Common myeloid progenitor, CD34-positive (primary cell): Measurements from ENCODE around the gene LIG1.
A peak's percentile ranks its signal among the peaks of the same experiment; 100 is the strongest.

Experiments used
- CTCF ChIA-PET: fragments of 350-600 bp; sonication (Branson Sonifier 250); formaldehyde crosslinking; loops from one replicate; lab custom pipeline; 2021; ENCODE audit warnings: antibody characterized with exemption; lab: Charles Lee
- POLR2A ChIA-PET: fragments of 350-600 bp; sonication (Branson Sonifier 250); formaldehyde crosslinking; loops from one replicate; lab custom pipeline; 2021; ENCODE audit warnings: antibody characterized with exemption; lab: Charles Lee
- DNase-seq, 3 donors: peaks; one replicate each; pipeline versions ENCODE4 v3.0.0 to v3.0.0-alpha.2; 2013
- H3K27ac ChIP-seq, 2 experiments: 1 replicate in 1 of 2; 2 replicates in 1 of 2; pipeline ENCODE4 v1.7.0; 2013; ENCODE audit warnings: inconsistent platforms in 2 of 2, low read length in 2 of 2, mild to moderate bottlenecking in 2 of 2, low read depth in 1 of 2, moderate library complexity in 1 of 2; ENCODE audit not compliant: severe bottlenecking in 2 of 2, insufficient read depth in 1 of 2, poor library complexity in 1 of 2
- H3K27me3 ChIP-seq, 5 experiments: replicated peaks in 2 of 5; 1 replicate in 3 of 5; 2 replicates in 2 of 5; pipeline versions ENCODE4 v1.6.1 to v1.7.0; 2013; ENCODE audit warnings: low read length in 4 of 5, mild to moderate bottlenecking in 2 of 5, moderate library complexity in 2 of 5, inconsistent platforms in 1 of 5; ENCODE audit not compliant: insufficient read depth in 5 of 5, control insufficient read depth in 4 of 5
- H3K36me3 ChIP-seq, 4 experiments: 1 replicate in 2 of 4; 2 replicates in 2 of 4; pipeline versions ENCODE4 v1.6.1 to v1.7.0; 2013; ENCODE audit warnings: low read length in 3 of 4, control low read depth in 1 of 4, mild to moderate bottlenecking in 1 of 4; ENCODE audit not compliant: control insufficient read depth in 4 of 4, insufficient read depth in 4 of 4
- H3K4me1 ChIP-seq, 4 experiments: 1 replicate in 3 of 4; 2 replicates in 1 of 4; pipeline versions ENCODE4 v1.6.1 to v1.7.1; 2013; ENCODE audit warnings: low read length in 3 of 4, mild to moderate bottlenecking in 3 of 4, control low read depth in 1 of 4, inconsistent platforms in 1 of 4, moderate library complexity in 1 of 4; ENCODE audit not compliant: control insufficient read depth in 4 of 4, insufficient read depth in 4 of 4; ENCODE audit errors: control extremely low read depth in 1 of 4
- H3K4me3 ChIP-seq, 7 experiments: 1 replicate in 4 of 7; 2 replicates in 3 of 7; pipeline versions ENCODE4 v1.5.1 to v1.7.0; 2013; ENCODE audit warnings: mild to moderate bottlenecking in 7 of 7, low read length in 6 of 7, moderate library complexity in 6 of 7, inconsistent platforms in 2 of 7, low read depth in 2 of 7, control low read depth in 1 of 7; ENCODE audit not compliant: insufficient read depth in 4 of 7, control insufficient read depth in 1 of 7; ENCODE audit errors: extremely low read depth in 1 of 7
- H3K9me3 ChIP-seq, 5 experiments: 1 replicate in 4 of 5; 2 replicates in 1 of 5; pipeline versions ENCODE4 v1.6.1 to v1.7.1; 2013; ENCODE audit warnings: low read length in 4 of 5, mild to moderate bottlenecking in 2 of 5, inconsistent platforms in 1 of 5, low read depth in 1 of 5, moderate library complexity in 1 of 5; ENCODE audit not compliant: control insufficient read depth in 4 of 5, insufficient read depth in 2 of 5; ENCODE audit errors: control extremely low read depth in 1 of 5
- WGBS: methylation state at CpG from one replicate; pipeline ENCODE4 v1.1.5; 2013; ENCODE audit not compliant: insufficient coverage; 5-methylcytosine and 5-hydroxymethylcytosine counted together

LIG1 gene

GRCh38 chr19:48120505-48120904 lies 49.6 kb downstream of the LIG1 start:
- Histone ChIP-seq H3K27ac (no peak overlapping the region), H3K36me3 (peaks cover 7 to 72% (median 32%) of the 10 kb centered on the region in 4 experiments), H3K4me3 (no peak overlapping the region), H3K4me1 (peaks cover 0 to 23% (median 19%) of the 10 kb centered on the region in 4 experiments), H3K27me3 (no peaks in the 10 kb centered on the region), H3K9me3 (peaks cover 0 to 4% (median 0%) of the 10 kb centered on the region in 5 experiments)
- no CpG with 5 or more reads among the region's 2 CpGs for WGBS
- POLR2A ChIA-PET = no interaction called here
- no peak for DNase-seq
- CTCF ChIA-PET = interaction anchor here (1.0 to 7.5 kb wide), 3 partner anchors 8 to 32 kb away, joined by 3 to 53 read pairs (median 4); partner anchors contain the start of gene PLA2G4C

DNA sequence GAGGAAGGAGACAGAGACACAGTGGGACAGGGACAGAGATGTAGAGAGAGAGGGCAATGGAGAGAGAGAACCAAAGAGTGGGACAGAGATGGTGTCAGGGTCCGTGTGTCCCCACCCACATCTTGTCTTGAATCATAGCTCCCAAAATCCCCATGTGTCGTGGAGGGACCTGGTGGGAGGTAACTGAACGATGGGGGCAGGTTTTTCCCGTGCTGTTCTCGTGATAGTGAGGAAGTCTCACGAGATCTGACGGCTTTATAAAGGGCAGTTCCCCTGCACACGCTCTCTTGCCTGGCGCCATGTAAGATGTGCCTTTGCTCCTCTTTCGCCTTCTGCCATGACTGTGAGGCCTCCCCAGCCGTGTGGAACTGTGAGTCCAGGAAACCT lies 52.0 kb downstream of the LIG1 start:
- peaks cover 0 to 23% (median 19%) of the 10 kb centered on the region in 4 experiments for H3K4me1 ChIP-seq
- H3K9me3 ChIP-seq = peaks cover 0 to 4% (median 0%) of the 10 kb centered on the region in 5 experiments
- no peaks in the 10 kb centered on the region for H3K27me3 ChIP-seq
- peaks cover 5 to 69% (median 28%) of the 10 kb centered on the region in 4 experiments for H3K36me3 ChIP-seq
- WGBS = 93% methylated on average over 9 of the region's 11 CpGs
- no peak for DNase-seq
- ChIA-PET POLR2A (no interaction called here), CTCF (interaction anchor here (1.1 to 7.5 kb wide), 2 partner anchors 10 to 154 kb away, joined by 3 to 53 read pairs; partner anchors contain the start of gene PLA2G4C)
- H3K4me3 ChIP-seq = no peak overlapping the region
- no peak overlapping the region for H3K27ac ChIP-seq

GRCh38 chr19:48117515-48118130 lies 52.5 kb downstream of the LIG1 start:
- DNase-seq = no peak
- POLR2A ChIA-PET = no interaction called here
- Histone ChIP-seq H3K4me1 (peaks cover 0 to 22% (median 16%) of the 10 kb centered on the region in 4 experiments), H3K27ac (no peak overlapping the region), H3K4me3 (no peak overlapping the region), H3K9me3 (peaks cover 0 to 4% (median 0%) of the 10 kb centered on the region in 5 experiments), H3K27me3 (no peaks in the 10 kb centered on the region), H3K36me3 (peaks cover 5 to 64% (median 25%) of the 10 kb centered on the region in 4 experiments)
- CTCF ChIA-PET = no interaction called here
- WGBS = 100% methylated on average over 3 of the region's 12 CpGs

- no peaks in the 10 kb centered on the region for H3K9me3 ChIP-seq
- peaks cover 2 to 32% (median 17%) of the 10 kb centered on the region in 4 experiments for H3K36me3 ChIP-seq
- no peak overlapping the region for H3K27ac ChIP-seq
- H3K27me3 ChIP-seq = no peaks in the 10 kb centered on the region
- ChIA-PET CTCF (interaction anchor here (1.8 to 7.8 kb wide), 2 partner anchors 10 to 39 kb away, joined by 6 to 85 read pairs; no protein-coding TSS in a partner anchor), POLR2A (no interaction called here)
- H3K4me1 ChIP-seq = peaks cover 0 to 11% (median 8%) of the 10 kb centered on the region in 4 experiments
- WGBS = 86% methylated on average over 14 of the region's 16 CpGs
- no peak overlapping the region for H3K4me3 ChIP-seq
- DNase-seq = no peak
These were observed 56.8 kb downstream of the LIG1 start for GRCh38 chr19:48113190-48113917.

DNA sequence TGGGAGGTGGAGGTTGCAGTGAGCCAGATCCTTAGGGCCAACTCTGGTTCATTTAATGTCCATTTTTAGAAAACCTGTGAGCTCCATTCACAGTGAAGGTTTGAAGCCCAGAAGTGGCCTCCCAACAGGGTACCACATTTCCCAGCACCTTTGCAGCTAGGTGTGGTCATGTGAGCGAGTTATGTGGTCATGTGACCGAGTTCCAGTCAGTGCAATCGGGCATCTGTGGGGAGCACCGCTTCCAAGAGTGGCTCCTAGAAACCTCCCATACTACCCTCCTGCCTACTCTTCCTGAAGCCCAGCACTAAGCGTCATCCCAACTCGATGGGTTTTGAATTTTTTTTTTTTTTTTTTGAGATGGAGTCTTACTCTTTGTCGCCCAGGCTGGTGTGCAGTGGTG lies 58.9 kb downstream of the LIG1 start:
- CTCF ChIA-PET = interaction anchor here (1.4 to 7.8 kb wide), 6 partner anchors 9 to 41 kb away, joined by 3 to 85 read pairs (median 9); no protein-coding TSS in a partner anchor
- no peak overlapping the region for H3K27ac ChIP-seq
- H3K27me3 ChIP-seq = no peaks in the 10 kb centered on the region
- WGBS = no CpG with 5 or more reads among the region's 7 CpGs
- H3K4me1 ChIP-seq = peaks cover 0 to 21% (median 10%) of the 10 kb centered on the region in 4 experiments
- H3K36me3 ChIP-seq = peaks cover 0 to 18% (median 8%) of the 10 kb centered on the region in 4 experiments
- no peak for DNase-seq
- no peaks in the 10 kb centered on the region for H3K9me3 ChIP-seq
- POLR2A ChIA-PET = interaction anchor here (1.4 kb wide), 1 partner anchor 149 kb away, joined by 4 read pairs; no protein-coding TSS in a partner anchor
- no peak overlapping the region for H3K4me3 ChIP-seq

- ChIA-PET CTCF (interaction anchor here (1.4 to 7.8 kb wide), 5 partner anchors 8 to 42 kb away, joined by 3 to 85 read pairs (median 12); no protein-coding TSS in a partner anchor), POLR2A (interaction anchor here (0.6 to 1.4 kb wide), 2 partner anchors 94 to 150 kb away, joined by 3 to 4 read pairs; no protein-coding TSS in a partner anchor)
- peak within 1 kb of the TSS; percentile 0 to 80 (median 62) for H3K4me3 ChIP-seq
- DNase-seq = peak; percentile 86 to 90 (median 87)
- H3K27ac ChIP-seq = peak within 1 kb of the TSS; percentile 58 to 61
- H3K27me3 ChIP-seq = no peaks in the 10 kb centered on the region
- WGBS = 0% methylated on average over 22 of the region's 27 CpGs
- H3K36me3 ChIP-seq = peaks cover 0 to 13% (median 5%) of the 10 kb centered on the region in 4 experiments
- peaks cover 0 to 21% (median 10%) of the 10 kb centered on the region in 4 experiments for H3K4me1 ChIP-seq
- H3K9me3 ChIP-seq = no peaks in the 10 kb centered on the region
These were observed 59.7 kb downstream of the LIG1 start, which contains the start of gene PLA2G4C for GRCh38 chr19:48110350-48110966. Gene PLA2G4C, minus strand, starts transcription at chr19:48110817. Its CDS starts 4,288 bp downstream, at chr19:48106529.
